Measurements from ENCODE around the gene GRIPAP1. TPM values are rescaled to one million over a fixed set of nuclear protein-coding genes. Genes with fewer than 3 reads are reported as not detected.

GRIPAP1 gene
- total RNA-seq, 4 donors from 2014 or later = 24.7 to 36.4 (median 33.7) TPM

GRCh38 chrX:48956728-48957414 is 45.2 kb downstream of the GRIPAP1 start:
- WGBS = 26% methylated on average over 30 of the region's 61 CpGs
- peaks cover 0 to 20% (median 6%) of the 10 kb centered on the region in 4 donors for H3K36me3 ChIP-seq
- no peaks in the 10 kb centered on the region for H3K9me3 ChIP-seq
- H3K4me1 ChIP-seq = peaks cover 20 to 56% (median 52%) of the 10 kb centered on the region in 4 donors
- H3K27ac ChIP-seq (replicated peaks in 1 of 4) = peak overlapping the region; percentile 86 to 92 (median 90)
- intact Hi-C loops (cut with DNase I) = loop anchor here (10.0 kb wide), 1 partner anchor 1302 kb away; the partner anchor contains the start of genes ELK1 and UXT
- TF ChIP-seq POLR2A (IDR thresholded peaks at IDR 0.05; ENCODE audit: low read depth) (no peak), POLR2AphosphoS5 (IDR thresholded peaks at IDR 0.05) (no peak), EP300 (IDR thresholded peaks at IDR 0.05) (no peak), CTCF (IDR thresholded peaks at IDR 0.05) (no peak)
- no peaks in the 10 kb centered on the region for H3K27me3 ChIP-seq
- peak overlapping the region; percentile 63 to 79 (median 72) for H3K4me3 ChIP-seq
- no peak for DNase-seq (ENCODE audit: extremely low spot score)

GRCh38 chrX:48948589-48948988 is 53.5 kb downstream of the GRIPAP1 start:
- Histone ChIP-seq H3K4me3 (no peak overlapping the region), H3K27ac (replicated peaks in 1 of 4) (no peak overlapping the region), H3K9me3 (no peaks in the 10 kb centered on the region), H3K4me1 (peaks cover 9 to 26% (median 19%) of the 10 kb centered on the region in 4 donors), H3K27me3 (no peaks in the 10 kb centered on the region), H3K36me3 (peaks cover 0 to 6% (median 3%) of the 10 kb centered on the region in 4 donors)
- DNase-seq (ENCODE audit: extremely low spot score) = no peak
- TF ChIP-seq POLR2AphosphoS5 (IDR thresholded peaks at IDR 0.05) (no peak), POLR2A (IDR thresholded peaks at IDR 0.05; ENCODE audit: low read depth) (no peak), CTCF (IDR thresholded peaks at IDR 0.05) (no peak), EP300 (IDR thresholded peaks at IDR 0.05) (no peak)
- 63% methylated on average over 1 of the region's 1 CpG for WGBS
- intact Hi-C loops (cut with DNase I) = no loop called here

- Histone ChIP-seq H3K4me3 (no peak overlapping the region), H3K27ac (replicated peaks in 1 of 4) (no peak overlapping the region), H3K27me3 (no peaks in the 10 kb centered on the region), H3K4me1 (peaks cover 0 to 13% (median 7%) of the 10 kb centered on the region in 4 donors), H3K36me3 (peaks cover 0 to 19% (median 8%) of the 10 kb centered on the region in 4 donors), H3K9me3 (no peaks in the 10 kb centered on the region)
- DNase-seq (ENCODE audit: extremely low spot score) = no peak
- intact Hi-C loops (cut with DNase I) = no loop called here
- 48% methylated on average over 8 of the region's 8 CpGs for WGBS
- TF ChIP-seq POLR2A (IDR thresholded peaks at IDR 0.05; ENCODE audit: low read depth) (no peak), CTCF (IDR thresholded peaks at IDR 0.05) (peak; percentile 54 to 66 (median 60))
Measured at GRCh38 chrX:48945517-48946348, 56.3 kb downstream of the GRIPAP1 start.

GRCh38 chrX:48942895-48943294 is 59.2 kb downstream of the GRIPAP1 start:
- peaks cover 0 to 19% (median 11%) of the 10 kb centered on the region in 4 donors for H3K36me3 ChIP-seq
- 71% methylated on average over 2 of the region's 2 CpGs for WGBS
- H3K9me3 ChIP-seq = no peaks in the 10 kb centered on the region
- H3K4me1 ChIP-seq = peaks cover under 1 to 17% (median 14%) of the 10 kb centered on the region in 4 donors
- H3K27me3 ChIP-seq = no peaks in the 10 kb centered on the region
- no peak for TF ChIP-seq POLR2AphosphoS5 (IDR thresholded peaks at IDR 0.05)
- TF ChIP-seq EP300 (IDR thresholded peaks at IDR 0.05) = no peak
- no peak for TF ChIP-seq POLR2A (IDR thresholded peaks at IDR 0.05; ENCODE audit: low read depth)
- no peak for TF ChIP-seq CTCF (IDR thresholded peaks at IDR 0.05)
- no peak for DNase-seq (ENCODE audit: extremely low spot score)
- no peak overlapping the region for H3K4me3 ChIP-seq
- H3K27ac ChIP-seq (replicated peaks in 1 of 4) = no peak overlapping the region
- intact Hi-C loops (cut with DNase I) = no loop called here
